Body of pancreas (tissue), 4 donors: ENCODE data around the gene KCNJ3. TPM values are rescaled to one million over a fixed set of nuclear protein-coding genes. Genes with fewer than 3 reads are reported as not detected.

Source experiments
- ATAC-seq: fragments of 150-250 bp; one replicate; pipeline ENCODE4 v1.9.1; 2016
- DNase-seq, 4 donors: peaks; one replicate each; pipeline ENCODE4 v3.0.0-alpha.2; 2019
- H3K27ac ChIP-seq, 4 donors: fragments of 200-600 bp; sonication (generic); 1 replicate in 3 of 4; 2 replicates in 1 of 4; pipeline versions ENCODE4 v1.5.1 to v1.6.1; 2016 to 2019; ENCODE audit warnings: mild to moderate bottlenecking in 1 of 4, mixed read lengths in 1 of 4, moderate library complexity in 1 of 4
- H3K27me3 ChIP-seq, 2 donors: fragments of 200-600 bp; sonication (generic); one replicate each; pipeline ENCODE4 v1.6.0; 2016; ENCODE audit warnings: mild to moderate bottlenecking in 1 of 2
- H3K36me3 ChIP-seq, 2 donors: fragments of 200-600 bp; sonication (generic); replicated peaks in 1 of 2; 2 replicates each; pipeline ENCODE4 v1.5.1; 2016; ENCODE audit warnings: low read depth in 2 of 2; ENCODE audit not compliant: insufficient read depth in 1 of 2
- H3K4me1 ChIP-seq: fragments of 200-600 bp; sonication (generic); one replicate; pipeline ENCODE4 v1.6.0; 2016
- H3K4me3 ChIP-seq, 2 donors: fragments of 200-600 bp; sonication (generic); 1 replicate in 1 of 2; 2 replicates in 1 of 2; pipeline ENCODE4 v1.5.1; 2016 to 2019
- H3K9me3 ChIP-seq, 3 donors: fragments of 200-600 bp; sonication (generic); 1 replicate in 2 of 3; 2 replicates in 1 of 3; pipeline ENCODE4 v1.5.1; 2016
- POLR2A ChIP-seq, 3 donors: fragments of 450-650 bp; IDR thresholded peaks; one replicate each; pipeline ENCODE4 v1.6.1; 2016; ENCODE audit warnings: antibody characterized with exemption in 3 of 3, mild to moderate bottlenecking in 2 of 3
- WGBS, 2 donors: methylation state at CpG; one replicate each; pipeline ENCODE4 v1.1.5; 2017; 5-methylcytosine and 5-hydroxymethylcytosine counted together
- intact Hi-C: fragments of 100-400 bp; cut with DNase I; formaldehyde crosslinking; loops from one replicate; pipeline ENCODE4 v1.15.1; 2023
- total RNA-seq, 2 donors: library from RNA; depleted of rRNA; stranded (reverse); fragments of >200 nt; gene quantifications; one replicate each; pipeline ENCODE4 v1.1.0, GENCODE V29; 2016
- TF ChIP-seq, protein P1 (sequence below), 7 experiments: fragments of 450-650 bp in 4 of 7; fragments of 200-600 bp in 3 of 7; sonication (generic) in 3 of 7; IDR thresholded peaks; one replicate each; pipeline ENCODE4 v1.5.1; 2016 to 2019; ENCODE audit warnings: antibody characterized with exemption in 7 of 7

KCNJ3 gene
- total RNA-seq, 2 donors from 2014 or later: 0.33 to 0.78 TPM

DNA sequence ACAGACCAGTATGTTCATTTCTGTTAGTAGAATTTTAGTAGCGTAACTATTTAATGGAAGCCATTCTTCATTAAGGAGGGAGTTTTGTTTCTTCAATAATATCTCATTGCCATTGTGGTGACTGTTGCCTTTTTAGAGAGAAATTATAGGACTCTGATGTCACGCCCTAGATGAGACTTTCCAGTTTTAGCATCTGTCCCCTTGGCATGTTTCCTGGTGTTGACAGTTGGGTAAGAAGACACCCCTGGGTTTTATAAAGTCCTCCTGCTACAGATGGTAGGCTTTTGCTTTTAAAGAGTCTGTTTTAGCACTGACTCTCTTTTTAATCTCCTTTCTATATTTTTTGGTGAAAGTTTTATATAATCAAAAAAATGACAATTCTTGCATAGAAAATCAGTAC is 41.9 kb downstream of the KCNJ3 start:
- no peak overlapping the region for H3K4me3 ChIP-seq
- H3K27me3 ChIP-seq: no peaks in the 10 kb centered on the region
- WGBS, 2 donors: 76 to 78% methylated on average over 2 of the region's 2 CpGs
- TF ChIP-seq POLR2A (IDR thresholded peaks at IDR 0.05): no peak
- TF ChIP-seq, protein P1, sequence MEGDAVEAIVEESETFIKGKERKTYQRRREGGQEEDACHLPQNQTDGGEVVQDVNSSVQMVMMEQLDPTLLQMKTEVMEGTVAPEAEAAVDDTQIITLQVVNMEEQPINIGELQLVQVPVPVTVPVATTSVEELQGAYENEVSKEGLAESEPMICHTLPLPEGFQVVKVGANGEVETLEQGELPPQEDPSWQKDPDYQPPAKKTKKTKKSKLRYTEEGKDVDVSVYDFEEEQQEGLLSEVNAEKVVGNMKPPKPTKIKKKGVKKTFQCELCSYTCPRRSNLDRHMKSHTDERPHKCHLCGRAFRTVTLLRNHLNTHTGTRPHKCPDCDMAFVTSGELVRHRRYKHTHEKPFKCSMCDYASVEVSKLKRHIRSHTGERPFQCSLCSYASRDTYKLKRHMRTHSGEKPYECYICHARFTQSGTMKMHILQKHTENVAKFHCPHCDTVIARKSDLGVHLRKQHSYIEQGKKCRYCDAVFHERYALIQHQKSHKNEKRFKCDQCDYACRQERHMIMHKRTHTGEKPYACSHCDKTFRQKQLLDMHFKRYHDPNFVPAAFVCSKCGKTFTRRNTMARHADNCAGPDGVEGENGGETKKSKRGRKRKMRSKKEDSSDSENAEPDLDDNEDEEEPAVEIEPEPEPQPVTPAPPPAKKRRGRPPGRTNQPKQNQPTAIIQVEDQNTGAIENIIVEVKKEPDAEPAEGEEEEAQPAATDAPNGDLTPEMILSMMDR (IDR thresholded peaks at IDR 0.05): no peak
- no peak for DNase-seq
- no peaks in the 10 kb centered on the region for H3K36me3 ChIP-seq
- no peaks in the 10 kb centered on the region for H3K9me3 ChIP-seq
- no peaks in the 10 kb centered on the region for H3K4me1 ChIP-seq
- H3K27ac ChIP-seq: no peak overlapping the region
- ATAC-seq: no peak
- intact Hi-C loops: no loop called here

DNA sequence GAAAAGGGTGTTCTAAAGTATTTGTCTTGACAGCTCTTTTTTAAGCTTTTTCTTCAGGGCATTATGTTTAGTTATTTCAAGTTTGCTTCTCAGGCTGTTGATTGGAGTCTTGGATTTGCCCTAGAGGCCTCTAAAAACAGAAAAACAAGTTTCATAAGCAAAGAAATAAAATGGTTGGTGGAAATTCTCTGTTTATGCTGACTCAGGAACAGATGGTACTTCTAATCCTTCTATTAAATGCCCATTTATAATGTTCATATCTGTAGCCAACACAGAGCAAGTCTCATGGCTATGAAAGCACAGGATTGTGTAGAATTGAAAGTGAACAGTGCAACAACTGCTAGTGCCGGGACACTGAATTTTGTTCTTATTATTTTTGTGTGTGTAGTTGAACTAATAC is 60.4 kb downstream of the KCNJ3 start:
- Histone ChIP-seq H3K4me1 (no peaks in the 10 kb centered on the region), H3K36me3 (no peaks in the 10 kb centered on the region), H3K27ac (no peak overlapping the region), H3K27me3 (no peaks in the 10 kb centered on the region), H3K4me3 (no peak overlapping the region), H3K9me3 (no peaks in the 10 kb centered on the region)
- intact Hi-C loops: no loop called here
- no peak for DNase-seq
- no peak for TF ChIP-seq POLR2A (IDR thresholded peaks at IDR 0.05)
- TF ChIP-seq, protein P1 (IDR thresholded peaks at IDR 0.05): no peak
- WGBS, 2 donors: 75 to 91% methylated on average over 1 of the region's 1 CpG
- ATAC-seq: no peak

DNA sequence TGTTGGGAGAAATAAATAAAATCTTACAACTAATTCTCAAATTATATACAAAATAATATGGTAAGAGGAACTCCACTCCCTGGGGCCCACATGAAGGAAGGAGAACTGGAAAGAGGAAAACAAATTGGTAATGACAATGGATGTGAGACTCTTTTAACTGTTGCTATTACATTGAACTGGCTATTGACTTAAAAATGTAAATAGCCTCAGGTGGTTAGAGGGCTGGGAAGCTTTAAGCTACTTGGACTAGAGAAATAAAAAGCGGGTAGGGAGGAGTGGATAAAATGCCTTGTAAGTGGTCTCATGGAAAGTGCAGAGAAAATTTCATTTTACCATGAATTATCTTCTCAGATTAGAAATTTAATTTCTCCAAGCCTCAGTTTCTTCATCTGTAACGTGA is 64.1 kb downstream of the KCNJ3 start:
- Histone ChIP-seq H3K9me3 (no peaks in the 10 kb centered on the region), H3K27ac (no peak overlapping the region), H3K27me3 (no peaks in the 10 kb centered on the region), H3K36me3 (no peaks in the 10 kb centered on the region), H3K4me3 (no peak overlapping the region), H3K4me1 (no peaks in the 10 kb centered on the region)
- no peak for TF ChIP-seq POLR2A (IDR thresholded peaks at IDR 0.05)
- TF ChIP-seq, protein P1 (IDR thresholded peaks at IDR 0.05): no peak
- 87 to 88% methylated on average over 2 of the region's 2 CpGs for WGBS, 2 donors
- no peak for DNase-seq
- no peak for ATAC-seq
- intact Hi-C loops: no loop called here

DNA sequence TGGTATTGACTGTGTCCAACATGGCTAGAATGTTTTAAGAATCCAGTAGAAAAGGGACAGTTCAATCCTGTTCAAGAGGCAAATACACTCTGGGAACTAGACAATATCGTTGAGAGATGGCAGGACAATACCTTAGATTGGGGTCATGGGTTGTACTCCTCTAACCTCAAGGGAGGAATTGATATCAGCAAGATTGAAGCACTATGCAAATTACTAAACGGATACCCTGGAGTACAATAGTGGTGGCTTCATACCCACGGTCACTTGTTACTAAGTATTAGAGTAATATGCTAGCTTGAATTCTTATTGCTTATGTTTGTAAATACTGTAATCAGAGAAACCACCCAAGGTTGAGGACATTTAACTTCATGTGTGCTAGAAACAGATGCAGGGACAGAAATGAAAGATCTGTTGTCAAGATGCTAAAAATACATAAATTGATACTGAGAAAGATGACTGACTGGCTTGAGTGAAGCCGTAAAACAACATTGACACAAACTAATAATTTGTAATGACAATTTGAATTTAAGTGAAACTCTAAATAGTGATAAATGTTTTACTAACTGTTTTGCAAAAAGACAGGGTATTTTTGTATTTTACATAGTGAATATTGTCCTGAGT is 73.3 kb downstream of the KCNJ3 start:
- TF ChIP-seq POLR2A (IDR thresholded peaks at IDR 0.05): no peak
- TF ChIP-seq, protein P1 (IDR thresholded peaks at IDR 0.05): no peak
- Histone ChIP-seq H3K36me3 (no peaks in the 10 kb centered on the region), H3K4me1 (no peaks in the 10 kb centered on the region), H3K9me3 (no peaks in the 10 kb centered on the region), H3K27me3 (no peaks in the 10 kb centered on the region), H3K27ac (no peak overlapping the region), H3K4me3 (no peak overlapping the region)
- intact Hi-C loops: no loop called here
- DNase-seq (no peak), ATAC-seq (no peak)
- 87 to 89% methylated on average over 4 of the region's 4 CpGs for WGBS, 2 donors

DNA sequence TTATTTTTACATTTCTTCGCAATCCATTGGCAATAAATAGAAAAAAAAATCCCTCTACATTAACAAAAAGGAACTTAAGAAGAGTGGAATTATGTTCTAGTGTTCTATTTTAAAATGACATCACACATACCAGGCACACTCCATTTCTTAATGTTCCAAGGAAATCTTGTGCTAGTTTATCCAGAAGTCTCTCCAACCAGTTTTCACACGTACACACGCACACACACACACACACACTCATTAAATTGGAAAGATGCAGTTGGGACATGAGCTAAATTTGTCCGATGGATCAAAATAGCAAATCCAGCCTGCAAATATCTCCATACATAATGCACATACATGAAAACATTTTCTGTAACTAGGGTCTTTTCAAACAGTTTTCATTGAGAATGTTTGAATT is 78.3 kb downstream of the KCNJ3 start:
- Histone ChIP-seq H3K9me3 (no peaks in the 10 kb centered on the region), H3K4me1 (no peaks in the 10 kb centered on the region), H3K4me3 (no peak overlapping the region), H3K27ac (no peak overlapping the region), H3K27me3 (no peaks in the 10 kb centered on the region), H3K36me3 (no peaks in the 10 kb centered on the region)
- TF ChIP-seq, protein P1 (IDR thresholded peaks at IDR 0.05): no peak
- no peak for TF ChIP-seq POLR2A (IDR thresholded peaks at IDR 0.05)
- 80 to 91% methylated on average over 4 of the region's 4 CpGs for WGBS, 2 donors
- no peak for ATAC-seq
- intact Hi-C loops: no loop called here
- no peak for DNase-seq
